ENCODE results near the gene ZNF138. TPM values are rescaled to one million over a fixed set of nuclear protein-coding genes. Genes with fewer than 3 reads are reported as not detected.

The ZNF138 gene
- total and polyA plus RNA-seq, 7 experiments from 2014 or later = 8.8 to 19.0 (median 12.4) TPM

GRCh38 chr7:64875658-64876406 lies 81.6 kb downstream of the ZNF138 start:
- ATAC-seq (no peak), DNase-seq (no peak)
- H3K4me3 ChIP-seq (ENCODE audit: low read length) = no peak overlapping the region
- peaks cover 3 to 12% (median 7%) of the 10 kb centered on the region in 7 donors for H3K4me1 Mint-ChIP-seq
- H3K9me3 Mint-ChIP-seq = peaks cover 0 to 42% (median 4%) of the 10 kb centered on the region in 11 donors
- intact Hi-C loops (cut with micrococcal nuclease) = no loop called here
- H3K36me3 Mint-ChIP-seq = peaks cover 0 to 4% (median 0%) of the 10 kb centered on the region in 5 donors
- no peak overlapping the region for H3K4me3 Mint-ChIP-seq
- no peaks in the 10 kb centered on the region for H3K27me3 ChIP-seq (ENCODE audit: control insufficient read depth in 2 of 2, insufficient read depth in 2 of 2, low read length in 2 of 2)
- H3K27me3 Mint-ChIP-seq = peaks cover 2 to 52% (median 22%) of the 10 kb centered on the region in 5 donors
- H3K36me3 ChIP-seq (ENCODE audit: control insufficient read depth in 2 of 3, insufficient read depth in 3 of 3, low read length in 3 of 3) = no peaks in the 10 kb centered on the region
- POLR2A ChIA-PET = no interaction called here
- H3K27ac Mint-ChIP-seq = peak overlapping the region in 1 of 9 donors; percentile 62
- CTCF ChIA-PET = no interaction called here
- no peaks in the 10 kb centered on the region for H3K9me3 ChIP-seq (ENCODE audit: control insufficient read depth in 2 of 3, low read length in 3 of 3)
- no peak overlapping the region for H3K27ac ChIP-seq (ENCODE audit: low read depth, low read length)
- no peaks in the 10 kb centered on the region for H3K4me1 ChIP-seq (ENCODE audit: control insufficient read depth in 2 of 2, insufficient read depth in 2 of 2, low read length in 2 of 2)

- H3K9me3 ChIP-seq (ENCODE audit: control insufficient read depth in 2 of 3, low read length in 3 of 3) = no peaks in the 10 kb centered on the region
- H3K4me3 ChIP-seq (ENCODE audit: low read length) = peak overlapping the region; percentile 54
- DNase-seq (peak; percentile 49 to 68 (median 57)), ATAC-seq (peak; percentile 84)
- no peak overlapping the region for H3K27ac ChIP-seq (ENCODE audit: low read depth, low read length)
- peak overlapping the region; percentile 53 to 81 (median 76) for H3K4me3 Mint-ChIP-seq
- peaks cover 0 to 4% (median 0%) of the 10 kb centered on the region in 5 donors for H3K36me3 Mint-ChIP-seq
- peaks cover 0 to 43% (median 4%) of the 10 kb centered on the region in 11 donors for H3K9me3 Mint-ChIP-seq
- peaks cover 3 to 12% (median 8%) of the 10 kb centered on the region in 7 donors for H3K4me1 Mint-ChIP-seq
- POLR2A ChIA-PET = no interaction called here
- H3K27ac Mint-ChIP-seq = peak overlapping the region in 5 of 9 donors; percentile 14 to 68 (median 48)
- no peaks in the 10 kb centered on the region for H3K4me1 ChIP-seq (ENCODE audit: control insufficient read depth in 2 of 2, insufficient read depth in 2 of 2, low read length in 2 of 2)
- CTCF ChIA-PET = no interaction called here
- no peaks in the 10 kb centered on the region for H3K36me3 ChIP-seq (ENCODE audit: control insufficient read depth in 2 of 3, insufficient read depth in 3 of 3, low read length in 3 of 3)
- H3K27me3 ChIP-seq (ENCODE audit: control insufficient read depth in 2 of 2, insufficient read depth in 2 of 2, low read length in 2 of 2) = no peaks in the 10 kb centered on the region
- peaks cover 6 to 57% (median 25%) of the 10 kb centered on the region in 5 donors for H3K27me3 Mint-ChIP-seq
- intact Hi-C loops (cut with micrococcal nuclease) = no loop called here
Measured at GRCh38 chr7:64876792-64877713, 82.8 kb downstream of the ZNF138 start.

DNA sequence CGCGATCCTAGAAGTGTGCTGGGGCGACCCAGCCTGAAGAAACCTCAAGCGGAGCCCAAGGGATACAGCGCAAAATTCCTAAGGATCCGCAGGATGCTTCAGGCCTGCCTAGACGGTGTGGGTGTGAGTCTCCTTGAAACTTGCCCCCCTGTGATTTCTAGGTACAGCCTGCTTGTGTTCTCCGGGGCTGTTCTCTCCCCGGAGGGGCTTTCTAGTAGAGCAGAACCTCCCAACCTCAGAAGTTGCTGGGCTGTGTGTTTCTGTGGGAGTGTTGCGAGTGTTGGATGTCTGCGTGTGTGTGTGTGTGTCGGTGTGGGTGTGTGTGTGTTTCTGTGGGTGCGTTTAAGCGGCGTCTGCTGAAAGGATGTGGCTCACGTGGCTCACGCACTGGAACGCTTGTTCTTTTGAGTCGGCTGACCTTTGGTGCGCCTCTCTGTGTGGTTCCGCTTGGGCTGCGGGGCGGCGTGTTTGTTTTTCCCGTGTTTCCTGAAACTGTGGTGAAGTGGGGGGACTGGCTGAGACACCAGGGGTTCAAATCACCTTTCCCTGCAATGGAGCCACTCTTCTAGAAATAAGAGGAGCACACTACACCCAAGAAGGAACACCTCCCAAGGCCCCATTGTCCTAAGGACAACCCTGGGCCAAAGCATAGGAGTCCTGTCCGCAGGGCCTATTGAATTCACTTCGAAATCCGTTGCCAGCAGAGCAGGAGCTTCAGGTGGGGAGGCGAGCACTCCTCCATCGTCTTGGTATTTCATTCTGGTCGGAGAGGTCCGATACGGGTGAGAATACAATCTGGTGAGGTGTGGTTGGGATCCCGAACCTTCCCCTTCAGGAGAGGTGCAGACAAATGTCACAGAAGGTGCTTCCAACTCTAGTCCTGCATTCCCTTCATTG lies 83.7 kb downstream of the ZNF138 start:
- Mint-ChIP-seq H3K4me3 (peak overlapping the region; percentile 53 to 81 (median 76)), H3K36me3 (peaks cover 0 to 5% (median 3%) of the 10 kb centered on the region in 5 donors), H3K27me3 (peaks cover 11 to 66% (median 33%) of the 10 kb centered on the region in 5 donors), H3K27ac (peak overlapping the region in 4 of 9 donors; percentile 14 to 75 (median 42)), H3K4me1 (peaks cover 3 to 17% (median 12%) of the 10 kb centered on the region in 7 donors), H3K9me3 (peaks cover 0 to 48% (median 3%) of the 10 kb centered on the region in 11 donors)
- H3K27me3 ChIP-seq (ENCODE audit: control insufficient read depth in 2 of 2, insufficient read depth in 2 of 2, low read length in 2 of 2) = peaks cover 0 to 4% of the 10 kb centered on the region in 2 donors
- no peaks in the 10 kb centered on the region for H3K36me3 ChIP-seq (ENCODE audit: control insufficient read depth in 2 of 3, insufficient read depth in 3 of 3, low read length in 3 of 3)
- ChIA-PET CTCF (no interaction called here), POLR2A (interaction anchor here (0.8 kb wide), 1 partner anchor 71 kb away, joined by 3 read pairs; no protein-coding TSS in a partner anchor)
- DNase-seq (peak in 2 of 9 donors; percentile 7 to 18), ATAC-seq (peak; percentile 34)
- peak overlapping the region; percentile 54 for H3K4me3 ChIP-seq (ENCODE audit: low read length)
- H3K9me3 ChIP-seq (ENCODE audit: control insufficient read depth in 2 of 3, low read length in 3 of 3) = no peaks in the 10 kb centered on the region
- H3K27ac ChIP-seq (ENCODE audit: low read depth, low read length) = no peak overlapping the region
- H3K4me1 ChIP-seq (ENCODE audit: control insufficient read depth in 2 of 2, insufficient read depth in 2 of 2, low read length in 2 of 2) = no peaks in the 10 kb centered on the region
- intact Hi-C loops (cut with micrococcal nuclease) = no loop called here

- peaks cover 3 to 19% (median 13%) of the 10 kb centered on the region in 7 donors for H3K4me1 Mint-ChIP-seq
- Histone ChIP-seq H3K36me3 (ENCODE audit: control insufficient read depth in 2 of 3, insufficient read depth in 3 of 3, low read length in 3 of 3) (no peaks in the 10 kb centered on the region), H3K27me3 (ENCODE audit: control insufficient read depth in 2 of 2, insufficient read depth in 2 of 2, low read length in 2 of 2) (peaks cover 0 to 7% of the 10 kb centered on the region in 2 donors), H3K9me3 (ENCODE audit: control insufficient read depth in 2 of 3, low read length in 3 of 3) (no peaks in the 10 kb centered on the region), H3K4me3 (ENCODE audit: low read length) (no peak overlapping the region), H3K27ac (ENCODE audit: low read depth, low read length) (no peak overlapping the region), H3K4me1 (ENCODE audit: control insufficient read depth in 2 of 2, insufficient read depth in 2 of 2, low read length in 2 of 2) (no peaks in the 10 kb centered on the region)
- peaks cover 0 to 53% (median 3%) of the 10 kb centered on the region in 11 donors for H3K9me3 Mint-ChIP-seq
- intact Hi-C loops (cut with micrococcal nuclease) = no loop called here
- H3K27ac Mint-ChIP-seq = no peak overlapping the region
- ATAC-seq (no peak), DNase-seq (no peak)
- H3K4me3 Mint-ChIP-seq = peak overlapping the region in 4 of 10 donors; percentile 13 to 46 (median 29)
- ChIA-PET CTCF (no interaction called here), POLR2A (interaction anchor here (0.8 kb wide), 1 partner anchor 72 kb away, joined by 3 read pairs; no protein-coding TSS in a partner anchor)
- peaks cover 19 to 72% (median 39%) of the 10 kb centered on the region in 5 donors for H3K27me3 Mint-ChIP-seq
- H3K36me3 Mint-ChIP-seq = peaks cover 0 to 5% (median 3%) of the 10 kb centered on the region in 5 donors
Measured at GRCh38 chr7:64878684-64879083, 84.5 kb downstream of the ZNF138 start.

- POLR2A ChIA-PET = no interaction called here
- no peak overlapping the region for H3K4me3 ChIP-seq (ENCODE audit: low read length)
- ATAC-seq = no peak
- H3K36me3 ChIP-seq (ENCODE audit: control insufficient read depth in 2 of 3, insufficient read depth in 3 of 3, low read length in 3 of 3) = no peaks in the 10 kb centered on the region
- H3K27me3 ChIP-seq (ENCODE audit: control insufficient read depth in 2 of 2, insufficient read depth in 2 of 2, low read length in 2 of 2) = peaks cover 0 to 10% of the 10 kb centered on the region in 2 donors
- H3K27ac Mint-ChIP-seq = no peak overlapping the region
- H3K4me1 ChIP-seq (ENCODE audit: control insufficient read depth in 2 of 2, insufficient read depth in 2 of 2, low read length in 2 of 2) = no peaks in the 10 kb centered on the region
- H3K4me1 Mint-ChIP-seq = peaks cover 3 to 24% (median 16%) of the 10 kb centered on the region in 7 donors
- peaks cover 0 to 59% (median 3%) of the 10 kb centered on the region in 11 donors for H3K9me3 Mint-ChIP-seq
- no peaks in the 10 kb centered on the region for H3K9me3 ChIP-seq (ENCODE audit: control insufficient read depth in 2 of 3, low read length in 3 of 3)
- peaks cover 22 to 72% (median 43%) of the 10 kb centered on the region in 5 donors for H3K27me3 Mint-ChIP-seq
- CTCF ChIA-PET = no interaction called here
- H3K4me3 Mint-ChIP-seq = peak overlapping the region in 2 of 10 donors; percentile 27 to 46
- H3K36me3 Mint-ChIP-seq = peaks cover 0 to 8% (median 5%) of the 10 kb centered on the region in 5 donors
- no peak overlapping the region for H3K27ac ChIP-seq (ENCODE audit: low read depth, low read length)
- intact Hi-C loops (cut with micrococcal nuclease) = no loop called here
- no peak for DNase-seq
Measured at GRCh38 chr7:64879086-64879730, 85.0 kb downstream of the ZNF138 start.

All from naive thymus-derived CD4-positive, alpha-beta T cell (primary cell).